GM23338 (cell line): ENCODE data around the gene BNIP2. TPM values are rescaled to one million over a fixed set of nuclear protein-coding genes. Genes with fewer than 3 reads are reported as not detected.

ENCODE experiments used
- ATAC-seq: fragments of 200-7000 bp; cut with Tn5 transposase; 3 replicates; pipeline ENCODE4 v1.9.1; 2020
- DNase-seq: peaks from one replicate; pipeline ENCODE4 v3.0.0-alpha.2; 2015; ENCODE audit warnings: low spot score
- H2AFZ ChIP-seq: fragments of 200-600 bp; sonication (generic); 2 replicates; pipeline ENCODE4 v1.8.0; 2016; ENCODE audit warnings: antibody characterized with exemption, mild to moderate bottlenecking, moderate library complexity
- H3F3A ChIP-seq: fragments of 200-600 bp; sonication (generic); replicated peaks from 2 replicates; pipeline ENCODE4 v1.8.0; 2017; ENCODE audit warnings: antibody characterized with exemption, mixed run types, low read depth
- H3K27ac ChIP-seq: fragments of 200-600 bp; sonication (generic); 2 replicates; pipeline ENCODE4 v1.6.1; 2016; ENCODE audit warnings: low read depth
- H3K27me3 ChIP-seq: fragments of 200-600 bp; sonication (generic); 2 replicates; pipeline ENCODE4 v1.8.0; 2016; ENCODE audit warnings: mild to moderate bottlenecking, mixed run types, moderate library complexity; ENCODE audit not compliant: insufficient read depth
- H3K36me3 ChIP-seq: fragments of 200-600 bp; sonication (generic); 2 replicates; pipeline ENCODE4 v1.8.0; 2016; ENCODE audit warnings: mild to moderate bottlenecking; ENCODE audit not compliant: insufficient read depth
- H3K4me1 ChIP-seq: fragments of 200-600 bp; sonication (generic); 2 replicates; pipeline ENCODE4 v1.8.0; 2016; ENCODE audit warnings: mild to moderate bottlenecking, moderate library complexity; ENCODE audit not compliant: insufficient read depth
- H3K4me2 ChIP-seq: fragments of 200-600 bp; sonication (generic); 2 replicates; pipeline ENCODE4 v1.7.1; 2017; ENCODE audit warnings: mixed run types
- H3K4me3 ChIP-seq: fragments of 200-600 bp; sonication (generic); 2 replicates; pipeline ENCODE4 v1.6.1; 2016; ENCODE audit warnings: mixed run types
- H3K79me2 ChIP-seq: fragments of 200-600 bp; sonication (generic); replicated peaks from 2 replicates; pipeline ENCODE4 v1.8.0; 2017; ENCODE audit warnings: mild to moderate bottlenecking; ENCODE audit not compliant: insufficient read depth
- H3K9me2 ChIP-seq: fragments of 200-600 bp; sonication (generic); 2 replicates; pipeline ENCODE4 v1.8.0; 2017; ENCODE audit not compliant: insufficient read depth
- H4K20me1 ChIP-seq: fragments of 200-600 bp; sonication (generic); replicated peaks from 2 replicates; pipeline ENCODE4 v1.8.0; 2017; ENCODE audit warnings: mild to moderate bottlenecking; ENCODE audit not compliant: insufficient read depth
- H3K27ac Mint-ChIP-seq: 2 replicates; pipeline ENCODE4 v1.8.0; 2020; ENCODE audit warnings: inconsistent platforms, mild to moderate bottlenecking, moderate library complexity, mixed read lengths
- H3K27me3 Mint-ChIP-seq: 3 replicates; pipeline ENCODE4 v1.8.0; 2022; ENCODE audit warnings: low read depth, mild to moderate bottlenecking, moderate library complexity, mixed read lengths, inconsistent platforms; ENCODE audit not compliant: insufficient read depth, poor library complexity
- H3K36me3 Mint-ChIP-seq: 3 replicates; pipeline ENCODE4 v1.8.0; 2021; ENCODE audit warnings: low read depth, mild to moderate bottlenecking, inconsistent platforms, moderate library complexity, mixed read lengths
- H3K4me1 Mint-ChIP-seq: 3 replicates; pipeline ENCODE4 v1.8.0; 2020; ENCODE audit warnings: mild to moderate bottlenecking, inconsistent platforms, mixed read lengths
- H3K4me3 Mint-ChIP-seq: 3 replicates; pipeline ENCODE4 v1.8.0; 2021; ENCODE audit warnings: moderate library complexity, mild to moderate bottlenecking, inconsistent platforms, mixed read lengths
- H3K9me3 Mint-ChIP-seq: 3 replicates; pipeline ENCODE4 v1.8.0; 2020; ENCODE audit warnings: moderate library complexity, mild to moderate bottlenecking, inconsistent platforms, mixed read lengths
- CTCF ChIP-seq, 2 experiments: fragments of 200-600 bp in 1 of 2; sonication (generic) in 1 of 2; conservative IDR thresholded peaks; 2 replicates each; pipeline versions ENCODE4 v1.5.1 to v1.6.1; 2016 to 2017; ENCODE audit warnings: antibody characterized with exemption in 2 of 2, low read depth in 2 of 2, mild to moderate bottlenecking in 2 of 2, moderate library complexity in 1 of 2
- EZH2 ChIP-seq: fragments of 200-600 bp; sonication (generic); IDR thresholded peaks from one replicate; pipeline ENCODE4 v1.8.0; 2017; ENCODE audit warnings: antibody characterized with exemption, mild to moderate bottlenecking, low read depth; ENCODE audit not compliant: unreplicated experiment
- EZH2phosphoT487 ChIP-seq: fragments of 200-600 bp; sonication (generic); IDR thresholded peaks from one replicate; pipeline ENCODE4 v1.8.1; 2018; ENCODE audit warnings: antibody characterized with exemption; ENCODE audit not compliant: unreplicated experiment
- NANOG ChIP-seq: IDR thresholded peaks from 2 replicates; pipeline ENCODE4 v1.6.1; 2016; ENCODE audit warnings: antibody characterized with exemption, borderline replicate concordance
- POLR2AphosphoS5 ChIP-seq: IDR thresholded peaks from 2 replicates; pipeline ENCODE4 v1.6.1; 2016; ENCODE audit warnings: antibody characterized with exemption, low read depth
- ZNF114 ChIP-seq: fragments of 250-450 bp; sonication (Bioruptor Pico); IDR thresholded peaks from 2 replicates; pipeline ENCODE4 v1.5.0; 2020; ENCODE audit warnings: mild to moderate bottlenecking, moderate library complexity
- ZNF462 ChIP-seq: fragments of 250-450 bp; sonication (Bioruptor Pico); IDR thresholded peaks from 2 replicates; pipeline ENCODE4 v1.5.0; 2020; ENCODE audit warnings: mild to moderate bottlenecking, moderate library complexity
- polyA plus RNA-seq: library from polyadenylated mRNA; unstranded; fragments of >200 nt; fragmentation: Nextera tagmentation; extraction: Ambion mirVana; gene quantifications from 2 replicates; pipeline ENCODE4 v1.2.1, GENCODE V29; 2016
- total RNA-seq: library from RNA; depleted of rRNA; stranded (reverse); fragments of >200 nt; shearing (Covaris generic); gene quantifications from 2 replicates; pipeline ENCODE4 v1.2.3, GENCODE V29; 2014

The BNIP2 gene
- total and polyA plus RNA-seq, 2 experiments from 2014 or later, result 43.7 to 83.7 TPM

DNA sequence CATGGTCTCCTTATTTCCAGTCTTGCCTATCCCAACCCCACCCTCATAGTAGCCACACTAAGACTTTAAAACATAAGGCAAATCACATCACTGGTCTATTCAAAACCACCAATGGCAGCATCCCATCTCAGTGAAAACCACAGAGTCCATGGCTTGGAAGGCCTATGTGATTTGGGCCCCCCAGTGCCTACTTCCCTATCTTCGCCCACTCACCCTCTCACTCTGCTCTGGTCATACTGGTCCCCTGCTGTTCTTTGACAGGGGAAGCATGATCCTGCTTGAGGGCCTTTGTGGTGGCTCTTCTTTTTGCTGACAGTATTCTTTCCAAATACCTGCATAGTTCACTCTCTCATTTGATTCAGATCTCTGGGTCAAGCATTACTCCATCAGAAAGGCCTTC is 35.1 kb downstream of the BNIP2 start:
- no peak overlapping the region for H3K4me3 ChIP-seq
- Mint-ChIP-seq H3K9me3 (peaks cover 2% of the 10 kb centered on the region; the same call in 1 of the 3 replicates), H3K4me3 (no peak overlapping the region), H3K27ac (no peak overlapping the region), H3K36me3 (peaks cover 17% of the 10 kb centered on the region), H3K4me1 (no peaks in the 10 kb centered on the region), H3K27me3 (no peaks in the 10 kb centered on the region)
- peaks cover 62% of the 10 kb centered on the region for H3K79me2 ChIP-seq
- H2AFZ ChIP-seq, result no peak overlapping the region
- peaks cover 27% of the 10 kb centered on the region for H4K20me1 ChIP-seq
- DNase-seq, result no peak
- peaks cover 10% of the 10 kb centered on the region; the same call in 1 of the 2 replicates for H3K4me1 ChIP-seq
- H3K27ac ChIP-seq, result no peak overlapping the region
- ATAC-seq, result no peak
- H3F3A ChIP-seq, result no peaks in the 10 kb centered on the region
- H3K36me3 ChIP-seq, result peaks cover 27% of the 10 kb centered on the region
- H3K4me2 ChIP-seq, result no peak overlapping the region
- no peaks in the 10 kb centered on the region for H3K27me3 ChIP-seq
- no peak for TF ChIP-seq POLR2AphosphoS5
- no peak for TF ChIP-seq ZNF114 (CRISPR knock-in tag)
- H3K9me2 ChIP-seq, result no peaks in the 10 kb centered on the region

- DNase-seq, result no peak
- no peak overlapping the region for H2AFZ ChIP-seq
- peaks cover 35% of the 10 kb centered on the region for H3K36me3 Mint-ChIP-seq
- TF ChIP-seq ZNF114 (CRISPR knock-in tag) (no peak), NANOG (no peak), EZH2 (no peak), CTCF (conservative IDR thresholded peaks at IDR 0.05; ENCODE audit: low read depth in 2 of 2) (no peak), ZNF462 (CRISPR knock-in tag) (no peak), EZH2phosphoT487 (no peak)
- H3K9me2 ChIP-seq, result no peaks in the 10 kb centered on the region
- peaks cover 2% of the 10 kb centered on the region; the same call in 1 of the 3 replicates for H3K9me3 Mint-ChIP-seq
- no peaks in the 10 kb centered on the region for H3K27me3 ChIP-seq
- no peak for ATAC-seq
- no peaks in the 10 kb centered on the region for H3K4me1 ChIP-seq
- peaks cover 19% of the 10 kb centered on the region for H4K20me1 ChIP-seq
- peaks cover 37% of the 10 kb centered on the region for H3K79me2 ChIP-seq
- H3K4me3 ChIP-seq, result no peak overlapping the region
- H3K4me2 ChIP-seq, result no peak overlapping the region
- H3K4me1 Mint-ChIP-seq, result no peaks in the 10 kb centered on the region
- H3K27ac ChIP-seq, result no peak overlapping the region
- H3F3A ChIP-seq, result no peaks in the 10 kb centered on the region
- H3K4me3 Mint-ChIP-seq, result no peak overlapping the region
- no peaks in the 10 kb centered on the region for H3K27me3 Mint-ChIP-seq
- no peak overlapping the region for H3K27ac Mint-ChIP-seq
- H3K36me3 ChIP-seq, result peaks cover 32% of the 10 kb centered on the region
These were observed 39.5 kb downstream of the BNIP2 start for GRCh38 chr15:59649603-59650002.
